ENCODE results near the gene RYR1.

RYR1 gene

DNA sequence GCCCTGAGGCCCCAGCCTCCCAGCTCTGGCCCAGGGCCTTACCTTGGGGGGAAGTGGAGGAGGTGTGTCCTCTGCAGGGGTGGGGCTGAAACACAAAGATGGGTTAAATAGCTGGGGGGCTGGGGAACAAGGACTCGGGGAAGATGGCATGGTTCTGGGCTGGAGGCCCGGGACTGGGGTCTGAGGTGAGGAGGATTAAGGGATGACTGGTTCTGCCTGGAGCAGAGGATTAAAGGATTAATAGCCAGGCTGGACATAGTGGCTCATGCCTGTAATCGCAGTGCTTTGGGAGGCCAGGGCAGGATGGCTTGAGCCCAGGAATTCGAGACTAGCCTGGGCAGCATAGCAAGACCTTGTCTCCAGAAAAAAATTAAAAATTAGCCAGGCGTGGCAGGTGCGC is 172.6 kb downstream of the RYR1 start:
- DNase-seq (ENCODE audit: low read depth) = no peak
- TF ChIP-seq, protein P1, sequence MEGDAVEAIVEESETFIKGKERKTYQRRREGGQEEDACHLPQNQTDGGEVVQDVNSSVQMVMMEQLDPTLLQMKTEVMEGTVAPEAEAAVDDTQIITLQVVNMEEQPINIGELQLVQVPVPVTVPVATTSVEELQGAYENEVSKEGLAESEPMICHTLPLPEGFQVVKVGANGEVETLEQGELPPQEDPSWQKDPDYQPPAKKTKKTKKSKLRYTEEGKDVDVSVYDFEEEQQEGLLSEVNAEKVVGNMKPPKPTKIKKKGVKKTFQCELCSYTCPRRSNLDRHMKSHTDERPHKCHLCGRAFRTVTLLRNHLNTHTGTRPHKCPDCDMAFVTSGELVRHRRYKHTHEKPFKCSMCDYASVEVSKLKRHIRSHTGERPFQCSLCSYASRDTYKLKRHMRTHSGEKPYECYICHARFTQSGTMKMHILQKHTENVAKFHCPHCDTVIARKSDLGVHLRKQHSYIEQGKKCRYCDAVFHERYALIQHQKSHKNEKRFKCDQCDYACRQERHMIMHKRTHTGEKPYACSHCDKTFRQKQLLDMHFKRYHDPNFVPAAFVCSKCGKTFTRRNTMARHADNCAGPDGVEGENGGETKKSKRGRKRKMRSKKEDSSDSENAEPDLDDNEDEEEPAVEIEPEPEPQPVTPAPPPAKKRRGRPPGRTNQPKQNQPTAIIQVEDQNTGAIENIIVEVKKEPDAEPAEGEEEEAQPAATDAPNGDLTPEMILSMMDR (IDR thresholded peaks at IDR 0.05; ENCODE audit: control insufficient read depth, extremely low read depth, insufficient read depth) = no peak
- no peak overlapping the region for H3K4me3 ChIP-seq (ENCODE audit: low read depth, low read length)

DNA sequence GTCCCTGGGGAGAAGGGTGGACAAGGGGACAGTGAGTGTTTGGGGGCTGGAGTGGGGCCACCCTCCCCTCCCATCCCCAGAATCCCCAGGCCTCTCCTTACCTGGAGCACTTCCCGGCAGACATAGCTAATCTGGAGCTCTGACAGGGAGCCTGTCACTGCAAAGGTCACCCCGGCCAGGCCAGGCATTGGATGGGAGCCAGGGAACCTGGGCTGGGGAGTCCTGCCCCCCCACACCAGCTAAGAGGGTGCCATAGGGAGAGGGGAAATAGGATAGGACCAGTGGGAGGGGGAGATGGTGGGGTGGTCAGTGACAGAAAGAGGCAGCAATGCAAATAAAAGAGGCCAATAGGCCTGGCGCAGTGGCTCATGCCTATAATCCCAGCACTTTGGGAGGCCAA is 180.8 kb downstream of the RYR1 start:
- DNase-seq (ENCODE audit: low read depth) = no peak
- TF ChIP-seq, protein P1 (IDR thresholded peaks at IDR 0.05; ENCODE audit: control insufficient read depth, extremely low read depth, insufficient read depth) = no peak
- H3K4me3 ChIP-seq (ENCODE audit: low read depth, low read length) = no peak overlapping the region

DNA sequence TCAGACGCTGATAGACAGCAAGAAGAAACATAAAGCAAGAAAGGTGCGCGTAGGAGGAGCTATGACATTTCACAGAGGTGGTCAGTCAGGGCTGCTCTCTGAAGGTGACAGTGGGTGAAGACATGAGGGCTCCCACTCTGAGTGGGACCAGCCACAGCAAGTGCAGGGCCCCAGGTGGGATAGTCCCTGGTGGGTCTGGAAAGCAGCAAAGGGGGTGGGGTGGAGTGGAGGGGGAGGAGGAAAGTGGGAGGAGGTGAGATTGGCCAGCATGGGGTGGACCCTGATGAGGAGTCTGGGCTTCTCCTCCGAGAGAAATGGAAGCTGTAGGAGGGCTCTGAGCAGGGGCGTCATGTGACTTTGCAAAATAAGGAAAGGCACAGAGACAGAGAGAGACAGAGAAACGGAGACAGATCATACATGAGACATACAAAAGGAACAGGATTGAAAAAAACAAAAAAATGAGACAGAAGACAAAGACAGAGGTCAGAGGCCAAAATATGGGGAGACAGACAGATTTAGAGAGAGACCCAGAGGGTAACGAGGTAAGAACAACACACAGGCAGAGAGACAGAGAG is 181.6 kb downstream of the RYR1 start:
- H3K4me3 ChIP-seq (ENCODE audit: low read depth, low read length) = no peak overlapping the region
- no peak for DNase-seq (ENCODE audit: low read depth)
- TF ChIP-seq, protein P1 (IDR thresholded peaks at IDR 0.05; ENCODE audit: control insufficient read depth, extremely low read depth, insufficient read depth) = no peak

DNA sequence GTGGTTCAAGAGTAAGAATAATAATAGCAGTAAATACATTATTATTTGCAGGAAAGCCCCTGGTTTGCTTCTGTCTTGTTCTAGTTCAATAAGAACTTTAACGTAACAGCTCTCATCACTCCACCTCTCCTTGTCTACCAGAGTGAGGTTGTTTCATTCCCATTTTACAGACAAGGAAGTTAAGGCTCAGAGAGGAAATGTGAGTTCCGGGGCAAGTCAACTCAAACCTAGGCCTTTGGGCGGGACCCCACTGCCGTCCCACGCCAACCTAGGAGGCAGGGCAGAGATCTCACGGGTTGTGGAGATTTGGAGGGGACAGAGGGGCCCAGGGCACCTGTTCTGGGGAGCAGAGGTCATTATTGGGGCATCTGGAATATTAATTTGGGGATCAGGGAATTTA is 182.8 kb downstream of the RYR1 start:
- no peak for DNase-seq (ENCODE audit: low read depth)
- no peak overlapping the region for H3K4me3 ChIP-seq (ENCODE audit: low read depth, low read length)
- TF ChIP-seq, protein P1 (IDR thresholded peaks at IDR 0.05; ENCODE audit: control insufficient read depth, extremely low read depth, insufficient read depth) = no peak

DNA sequence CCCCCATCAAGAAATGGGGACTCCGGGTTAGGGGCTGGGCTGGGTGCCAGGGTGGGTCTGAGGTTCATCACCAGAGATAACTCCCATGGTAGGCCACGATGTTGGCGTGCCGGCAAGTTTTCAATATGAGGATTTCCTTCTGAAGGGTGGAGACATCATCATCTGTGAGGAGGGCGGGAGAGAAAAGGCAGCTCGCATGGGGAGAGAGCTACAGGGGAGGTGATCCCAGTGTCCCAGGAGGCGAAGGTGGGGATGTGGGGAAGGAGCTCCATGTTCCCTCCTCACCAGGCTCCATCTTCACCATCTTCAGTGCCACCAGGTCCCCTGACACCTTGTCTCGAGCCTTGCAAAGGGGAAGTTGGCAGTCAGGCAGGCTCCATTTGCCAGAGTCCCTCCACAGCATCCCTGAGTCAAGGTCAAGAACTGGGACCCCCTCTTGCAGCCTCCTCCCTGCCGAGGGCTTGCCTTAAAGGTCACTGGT is 183.8 kb downstream of the RYR1 start:
- no peak for DNase-seq (ENCODE audit: low read depth)
- TF ChIP-seq, protein P1 (IDR thresholded peaks at IDR 0.05; ENCODE audit: control insufficient read depth, extremely low read depth, insufficient read depth) = no peak
- no peak overlapping the region for H3K4me3 ChIP-seq (ENCODE audit: low read depth, low read length)

DNA sequence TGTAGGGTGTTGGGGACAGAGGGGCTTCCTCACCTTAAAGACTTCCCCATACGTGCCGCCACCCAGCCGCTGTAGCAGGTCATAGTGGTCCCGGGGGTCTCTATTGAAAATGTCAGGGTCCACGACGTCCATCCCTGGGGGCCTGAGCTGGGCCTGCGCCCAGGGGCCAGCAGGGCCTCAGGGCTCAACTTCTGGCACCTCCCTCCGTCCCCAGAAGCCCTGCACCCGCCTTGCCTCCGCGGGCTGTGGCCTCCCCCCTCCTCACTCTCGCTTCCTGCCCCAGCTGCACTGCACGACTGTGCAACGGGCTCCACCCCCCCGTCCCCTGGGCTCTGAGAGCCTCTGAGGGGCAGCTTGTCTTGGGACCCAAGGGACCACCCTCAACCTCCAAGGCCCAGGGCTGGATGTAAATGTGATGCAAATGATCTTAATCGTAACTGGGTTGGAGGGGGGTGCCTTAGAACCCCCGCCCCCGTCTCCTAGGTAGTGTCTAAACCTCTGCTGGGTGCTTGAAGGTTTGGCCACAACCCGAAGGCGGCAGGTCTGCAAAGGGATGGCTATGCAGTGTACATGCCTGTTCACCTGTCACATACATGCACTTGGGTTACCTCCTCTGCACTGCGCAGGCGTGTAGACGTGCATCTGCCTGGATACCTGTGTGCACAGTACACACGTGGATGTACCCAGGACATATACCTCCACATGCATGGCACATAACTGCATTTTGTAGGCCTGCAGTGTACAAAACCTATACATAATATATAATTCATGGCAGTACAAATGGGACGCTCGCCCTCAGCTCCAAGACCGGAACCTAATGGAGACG is 184.5 kb downstream of the RYR1 start, which contains the start of gene MAP4K1:
TSS of gene MAP4K1 (minus strand) at position 190 of the 826 bp plus-strand sequence. CDS start at position 132, 58 bp downstream.
- TF ChIP-seq, protein P1 (IDR thresholded peaks at IDR 0.05; ENCODE audit: control insufficient read depth, extremely low read depth, insufficient read depth) = no peak
- H3K4me3 ChIP-seq (ENCODE audit: low read depth, low read length) = peak within 1 kb of the TSS; percentile 100
- DNase-seq (ENCODE audit: low read depth) = no peak
